ENCODE results near the gene ATXN10.

Gene ATXN10

DNA sequence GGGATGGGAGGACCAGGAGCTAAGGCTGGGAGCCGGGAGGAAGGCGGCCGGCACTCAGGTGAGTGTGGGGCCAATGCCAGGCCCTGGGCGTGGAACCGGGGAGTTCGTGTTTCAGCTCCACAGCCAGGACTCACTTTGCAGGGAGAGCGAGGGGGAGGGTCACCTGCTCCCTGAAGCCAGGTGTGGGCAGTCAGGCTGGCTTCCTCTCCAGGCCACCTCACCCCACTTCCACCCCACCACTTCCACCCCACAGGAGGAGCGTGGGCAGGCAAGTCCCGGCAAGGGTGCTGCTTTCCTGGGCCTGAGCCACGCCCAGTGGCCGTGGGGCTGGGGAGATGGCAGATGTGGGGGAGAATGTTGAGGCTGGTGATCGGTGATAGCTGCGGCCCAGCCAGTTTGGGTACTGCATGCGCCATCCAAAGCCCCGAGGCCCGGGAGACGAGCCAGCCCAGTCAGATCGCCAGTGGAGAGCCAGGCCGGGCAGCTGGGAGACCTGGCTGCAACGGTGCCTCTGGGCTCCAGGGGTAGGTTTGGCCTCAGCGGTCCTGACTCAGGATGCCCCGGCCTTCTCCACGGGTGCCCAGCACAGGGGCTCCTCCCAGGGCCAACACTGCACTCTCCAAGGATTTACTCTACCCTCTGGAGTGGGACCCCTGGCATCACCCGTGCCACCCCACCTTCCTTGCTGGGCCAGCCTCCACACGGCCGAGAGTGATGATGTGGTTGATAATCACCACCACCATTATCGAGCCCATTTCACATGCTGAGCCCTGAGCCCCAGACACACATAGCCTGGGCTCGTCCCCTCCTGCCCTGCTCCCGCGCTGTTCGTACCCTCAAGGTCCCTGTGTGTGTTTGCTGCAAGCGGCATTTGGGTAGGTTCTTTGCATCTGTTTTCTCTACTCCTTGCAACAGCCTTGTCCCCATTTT, 211.5 kb downstream of the ATXN10 start:
- in situ Hi-C loops (cut with HindIII; ENCODE audit: low pct_unique_long_range_greater_than_20kb, low sequenced_read_pairs) = no loop called here
- no peak for TF ChIP-seq JUND (IDR thresholded peaks at IDR 0.05; ENCODE audit: low read depth)
- peak in 1 of 2 experiments; percentile 32 for DNase-seq (ENCODE audit: low read depth in 1 of 2, low spot score in 1 of 2)

- no peak for TF ChIP-seq JUND (IDR thresholded peaks at IDR 0.05; ENCODE audit: low read depth)
- in situ Hi-C loops (cut with HindIII; ENCODE audit: low pct_unique_long_range_greater_than_20kb, low sequenced_read_pairs) = no loop called here
- DNase-seq (ENCODE audit: low read depth in 1 of 2, low spot score in 1 of 2) = no peak
These were observed 212.2 kb downstream of the ATXN10 start for GRCh38 chr22:45883811-45884170.

- in situ Hi-C loops (cut with HindIII; ENCODE audit: low pct_unique_long_range_greater_than_20kb, low sequenced_read_pairs) = no loop called here
- TF ChIP-seq JUND (IDR thresholded peaks at IDR 0.05; ENCODE audit: low read depth) = no peak
- no peak for DNase-seq (ENCODE audit: low read depth in 1 of 2, low spot score in 1 of 2)
These were observed 212.8 kb downstream of the ATXN10 start for GRCh38 chr22:45884201-45885062.

DNA sequence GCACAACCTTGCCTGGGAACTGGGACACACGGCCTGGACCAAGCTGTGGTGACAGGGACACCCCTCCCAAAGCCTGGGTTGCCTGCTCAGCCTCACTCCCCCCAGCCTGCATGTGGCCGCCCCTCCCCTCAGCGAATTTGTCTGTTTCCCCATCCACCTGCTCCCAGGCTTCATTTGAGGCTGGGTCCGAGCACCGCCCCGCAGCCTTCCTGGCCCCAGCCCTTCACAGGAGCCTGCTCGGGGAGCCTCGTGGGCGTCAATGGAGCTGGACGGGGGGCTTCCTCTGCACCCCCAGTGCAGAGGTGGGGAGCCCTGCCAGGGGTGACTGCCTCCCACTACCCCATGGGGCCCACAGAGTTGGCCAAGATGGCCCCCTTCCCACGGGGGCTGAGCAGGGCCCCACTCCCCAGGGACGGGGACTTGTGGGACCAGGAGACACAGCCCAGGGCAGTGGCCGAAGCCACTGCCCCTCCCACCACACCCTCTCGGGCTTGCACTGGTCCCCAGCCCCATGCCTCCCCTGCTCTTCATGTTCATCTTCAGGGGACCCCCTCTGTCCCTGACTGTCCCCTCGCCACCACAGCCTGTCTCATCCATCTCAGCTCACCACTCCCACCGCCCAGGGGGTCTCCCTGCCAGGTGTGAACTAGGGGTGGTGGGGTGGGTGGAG, 213.7 kb downstream of the ATXN10 start:
- in situ Hi-C loops (cut with HindIII; ENCODE audit: low pct_unique_long_range_greater_than_20kb, low sequenced_read_pairs) = no loop called here
- no peak for TF ChIP-seq JUND (IDR thresholded peaks at IDR 0.05; ENCODE audit: low read depth)
- no peak for DNase-seq (ENCODE audit: low read depth in 1 of 2, low spot score in 1 of 2)

DNA sequence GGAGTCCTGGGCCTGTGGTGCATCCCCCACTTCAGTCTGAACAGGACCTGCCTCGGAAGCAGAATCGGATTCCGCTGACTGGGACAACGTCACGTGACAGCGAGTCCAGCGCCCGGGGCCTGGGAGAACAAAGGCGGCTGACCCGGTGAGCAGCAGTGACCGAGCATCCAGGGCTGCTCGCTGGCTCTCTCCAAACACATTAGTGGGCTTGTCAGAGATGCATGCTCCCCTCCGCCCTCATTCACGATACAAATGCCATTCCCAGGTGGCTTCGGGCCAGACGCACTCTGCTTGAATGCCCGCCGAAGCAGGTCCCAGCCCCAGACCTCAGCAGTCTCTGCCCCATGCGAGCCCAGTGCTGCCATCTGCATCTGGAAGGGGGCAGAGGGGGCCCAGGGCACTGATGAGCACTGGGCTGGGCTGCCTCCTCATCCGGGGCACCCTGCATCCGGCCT, 214.3 kb downstream of the ATXN10 start:
- no peak for DNase-seq (ENCODE audit: low read depth in 1 of 2, low spot score in 1 of 2)
- no peak for TF ChIP-seq JUND (IDR thresholded peaks at IDR 0.05; ENCODE audit: low read depth)
- in situ Hi-C loops (cut with HindIII; ENCODE audit: low pct_unique_long_range_greater_than_20kb, low sequenced_read_pairs) = no loop called here

DNA sequence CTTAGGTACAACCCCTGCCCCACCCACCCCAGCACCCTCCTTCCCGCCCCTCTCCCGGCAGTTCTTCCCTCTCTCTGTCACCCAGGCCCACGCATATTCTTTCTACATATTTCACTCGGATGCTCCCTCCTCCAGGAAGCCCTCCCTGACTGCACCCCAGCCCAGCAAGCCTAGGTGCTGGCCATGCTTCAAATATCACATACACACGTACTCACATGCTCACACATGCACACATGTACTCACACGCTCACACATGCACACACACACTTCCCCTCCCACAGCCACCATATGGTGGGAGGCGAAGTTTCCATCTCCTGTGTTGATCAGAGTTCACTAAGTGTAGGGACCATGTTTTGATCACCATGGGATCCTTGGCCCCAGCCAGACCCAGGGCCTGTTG, 214.9 kb downstream of the ATXN10 start:
- no peak for TF ChIP-seq JUND (IDR thresholded peaks at IDR 0.05; ENCODE audit: low read depth)
- no peak for DNase-seq (ENCODE audit: low read depth in 1 of 2, low spot score in 1 of 2)
- in situ Hi-C loops (cut with HindIII; ENCODE audit: low pct_unique_long_range_greater_than_20kb, low sequenced_read_pairs) = no loop called here

GRCh38 chr22:45887202-45888131, 215.8 kb downstream of the ATXN10 start:
- in situ Hi-C loops (cut with HindIII; ENCODE audit: low pct_unique_long_range_greater_than_20kb, low sequenced_read_pairs) = no loop called here
- no peak for TF ChIP-seq JUND (IDR thresholded peaks at IDR 0.05; ENCODE audit: low read depth)
- DNase-seq (ENCODE audit: low read depth in 1 of 2, low spot score in 1 of 2) = peak; percentile 60 to 95

- TF ChIP-seq JUND (IDR thresholded peaks at IDR 0.05; ENCODE audit: low read depth) = no peak
- no peak for DNase-seq (ENCODE audit: low read depth in 1 of 2, low spot score in 1 of 2)
- in situ Hi-C loops (cut with HindIII; ENCODE audit: low pct_unique_long_range_greater_than_20kb, low sequenced_read_pairs) = no loop called here
These were observed 216.8 kb downstream of the ATXN10 start for GRCh38 chr22:45888221-45889092.

- DNase-seq (ENCODE audit: low read depth in 1 of 2, low spot score in 1 of 2) = no peak
- in situ Hi-C loops (cut with HindIII; ENCODE audit: low pct_unique_long_range_greater_than_20kb, low sequenced_read_pairs) = no loop called here
- TF ChIP-seq JUND (IDR thresholded peaks at IDR 0.05; ENCODE audit: low read depth) = no peak
These were observed 217.5 kb downstream of the ATXN10 start for GRCh38 chr22:45889093-45889538.

GRCh38 chr22:45889539-45890350, 218.1 kb downstream of the ATXN10 start:
- in situ Hi-C loops (cut with HindIII; ENCODE audit: low pct_unique_long_range_greater_than_20kb, low sequenced_read_pairs) = no loop called here
- DNase-seq (ENCODE audit: low read depth in 1 of 2, low spot score in 1 of 2) = no peak
- TF ChIP-seq JUND (IDR thresholded peaks at IDR 0.05; ENCODE audit: low read depth) = no peak
